ENCODE data around the gene MED4.

DNA sequence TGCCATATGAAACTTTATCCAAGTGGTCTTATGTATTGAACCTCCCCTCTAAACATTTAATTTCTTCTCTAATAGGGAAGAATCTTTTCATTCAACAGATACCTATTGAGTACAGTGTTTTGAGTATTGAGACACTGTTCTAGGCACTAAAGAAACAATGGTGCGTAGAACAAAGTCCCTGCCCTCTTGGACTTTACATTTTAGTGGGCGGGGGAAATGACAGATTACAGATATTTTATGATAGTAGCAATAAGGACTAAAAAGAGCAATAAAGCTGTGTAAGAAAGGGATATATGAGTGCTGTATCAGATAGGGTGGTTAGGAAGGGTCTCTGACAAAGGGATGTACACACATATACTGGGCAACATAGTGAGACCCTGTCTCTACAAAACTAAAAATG lies 52.0 kb downstream of the MED4 start:
- TF ChIP-seq, protein P1, sequence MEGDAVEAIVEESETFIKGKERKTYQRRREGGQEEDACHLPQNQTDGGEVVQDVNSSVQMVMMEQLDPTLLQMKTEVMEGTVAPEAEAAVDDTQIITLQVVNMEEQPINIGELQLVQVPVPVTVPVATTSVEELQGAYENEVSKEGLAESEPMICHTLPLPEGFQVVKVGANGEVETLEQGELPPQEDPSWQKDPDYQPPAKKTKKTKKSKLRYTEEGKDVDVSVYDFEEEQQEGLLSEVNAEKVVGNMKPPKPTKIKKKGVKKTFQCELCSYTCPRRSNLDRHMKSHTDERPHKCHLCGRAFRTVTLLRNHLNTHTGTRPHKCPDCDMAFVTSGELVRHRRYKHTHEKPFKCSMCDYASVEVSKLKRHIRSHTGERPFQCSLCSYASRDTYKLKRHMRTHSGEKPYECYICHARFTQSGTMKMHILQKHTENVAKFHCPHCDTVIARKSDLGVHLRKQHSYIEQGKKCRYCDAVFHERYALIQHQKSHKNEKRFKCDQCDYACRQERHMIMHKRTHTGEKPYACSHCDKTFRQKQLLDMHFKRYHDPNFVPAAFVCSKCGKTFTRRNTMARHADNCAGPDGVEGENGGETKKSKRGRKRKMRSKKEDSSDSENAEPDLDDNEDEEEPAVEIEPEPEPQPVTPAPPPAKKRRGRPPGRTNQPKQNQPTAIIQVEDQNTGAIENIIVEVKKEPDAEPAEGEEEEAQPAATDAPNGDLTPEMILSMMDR (conservative IDR thresholded peaks at IDR 0.05; ENCODE audit: low read depth, low read length), result no peak
- TF ChIP-seq EZH2 (IDR thresholded peaks at IDR 0.05; ENCODE audit: borderline replicate concordance, low read depth, low read length, poor library complexity, severe bottlenecking), result no peak

Measured in A673 (cell line).